Measurements from ENCODE around the gene CDHR3. TPM values are rescaled to one million over a fixed set of nuclear protein-coding genes. Genes with fewer than 3 reads are reported as not detected.

The CDHR3 gene
- total RNA-seq, 1 donor from 2014 or later, result 2.3 TPM

- H3K9me3 Mint-ChIP-seq (ENCODE audit: unreplicated experiment), result no peaks in the 10 kb centered on the region
- H3K27ac Mint-ChIP-seq (ENCODE audit: unreplicated experiment), result no peak overlapping the region
- H3K36me3 Mint-ChIP-seq (ENCODE audit: unreplicated experiment), result no peaks in the 10 kb centered on the region
- DNase-seq (ENCODE audit: extremely low spot score, unreplicated experiment), result no peak
- H3K4me3 Mint-ChIP-seq (ENCODE audit: unreplicated experiment), result no peak overlapping the region
- no peak for TF ChIP-seq CTCF (IDR thresholded peaks at IDR 0.05)
- H3K27me3 Mint-ChIP-seq (ENCODE audit: unreplicated experiment), result peaks cover 23% of the 10 kb centered on the region
- no peaks in the 10 kb centered on the region for H3K4me1 Mint-ChIP-seq (ENCODE audit: unreplicated experiment)
Observed at GRCh38 chr7:105958012-105958411, 5.1 kb upstream of the CDHR3 start.

GRCh38 chr7:105962353-105962752 is 711 bp upstream of the CDHR3 start:
- no peak overlapping the region for H3K27ac Mint-ChIP-seq (ENCODE audit: unreplicated experiment)

GRCh38 chr7:105971845-105972244 is 8.8 kb downstream of the CDHR3 start:
- Mint-ChIP-seq H3K9me3 (ENCODE audit: unreplicated experiment) (no peaks in the 10 kb centered on the region), H3K27ac (ENCODE audit: unreplicated experiment) (no peak overlapping the region), H3K4me1 (ENCODE audit: unreplicated experiment) (peaks cover 4% of the 10 kb centered on the region), H3K36me3 (ENCODE audit: unreplicated experiment) (no peaks in the 10 kb centered on the region), H3K27me3 (ENCODE audit: unreplicated experiment) (peaks cover 30% of the 10 kb centered on the region), H3K4me3 (ENCODE audit: unreplicated experiment) (no peak overlapping the region)
- no peak for DNase-seq (ENCODE audit: extremely low spot score, unreplicated experiment)
- TF ChIP-seq CTCF (IDR thresholded peaks at IDR 0.05), result no peak

More at GRCh38 chr7:105962353-105962752, 711 bp upstream of the CDHR3 start:
- no peaks in the 10 kb centered on the region for H3K36me3 Mint-ChIP-seq (ENCODE audit: unreplicated experiment)
- no peaks in the 10 kb centered on the region for H3K9me3 Mint-ChIP-seq (ENCODE audit: unreplicated experiment)
- no peak for TF ChIP-seq CTCF (IDR thresholded peaks at IDR 0.05)
- peaks cover 42% of the 10 kb centered on the region for H3K27me3 Mint-ChIP-seq (ENCODE audit: unreplicated experiment)
- H3K4me1 Mint-ChIP-seq (ENCODE audit: unreplicated experiment), result no peaks in the 10 kb centered on the region
- H3K4me3 Mint-ChIP-seq (ENCODE audit: unreplicated experiment), result no peak overlapping the region
- DNase-seq (ENCODE audit: extremely low spot score, unreplicated experiment), result no peak

- Mint-ChIP-seq H3K36me3 (ENCODE audit: unreplicated experiment) (no peaks in the 10 kb centered on the region), H3K27ac (ENCODE audit: unreplicated experiment) (no peak overlapping the region), H3K4me3 (ENCODE audit: unreplicated experiment) (no peak overlapping the region), H3K27me3 (ENCODE audit: unreplicated experiment) (peaks cover 30% of the 10 kb centered on the region), H3K4me1 (ENCODE audit: unreplicated experiment) (peaks cover 4% of the 10 kb centered on the region), H3K9me3 (ENCODE audit: unreplicated experiment) (no peaks in the 10 kb centered on the region)
- DNase-seq (ENCODE audit: extremely low spot score, unreplicated experiment), result no peak
- no peak for TF ChIP-seq CTCF (IDR thresholded peaks at IDR 0.05)
Observed at GRCh38 chr7:105972276-105972675, 9.2 kb downstream of the CDHR3 start.

- DNase-seq (ENCODE audit: extremely low spot score, unreplicated experiment), result peak; percentile 21
- Mint-ChIP-seq H3K4me1 (ENCODE audit: unreplicated experiment) (peaks cover 4% of the 10 kb centered on the region), H3K27me3 (ENCODE audit: unreplicated experiment) (peaks cover 34% of the 10 kb centered on the region), H3K4me3 (ENCODE audit: unreplicated experiment) (no peak overlapping the region), H3K36me3 (ENCODE audit: unreplicated experiment) (no peaks in the 10 kb centered on the region), H3K9me3 (ENCODE audit: unreplicated experiment) (no peaks in the 10 kb centered on the region), H3K27ac (ENCODE audit: unreplicated experiment) (no peak overlapping the region)
- no peak for TF ChIP-seq CTCF (IDR thresholded peaks at IDR 0.05)
Observed at GRCh38 chr7:105974471-105974870, 11.4 kb downstream of the CDHR3 start.
